GM10266 (cell line): ENCODE data around the gene SPON1.

Source experiments
- DNase-seq: peaks from one replicate; pipeline ENCODE4 v3.0.0; 2012; ENCODE audit errors: extremely low spot score
- CTCF ChIP-seq: IDR thresholded peaks from 2 replicates; pipeline ENCODE4 v1.5.1; 2012; ENCODE audit warnings: mild to moderate bottlenecking, low read depth; ENCODE audit not compliant: control insufficient read depth, insufficient read depth; ENCODE audit errors: missing control alignments

Gene SPON1

DNA sequence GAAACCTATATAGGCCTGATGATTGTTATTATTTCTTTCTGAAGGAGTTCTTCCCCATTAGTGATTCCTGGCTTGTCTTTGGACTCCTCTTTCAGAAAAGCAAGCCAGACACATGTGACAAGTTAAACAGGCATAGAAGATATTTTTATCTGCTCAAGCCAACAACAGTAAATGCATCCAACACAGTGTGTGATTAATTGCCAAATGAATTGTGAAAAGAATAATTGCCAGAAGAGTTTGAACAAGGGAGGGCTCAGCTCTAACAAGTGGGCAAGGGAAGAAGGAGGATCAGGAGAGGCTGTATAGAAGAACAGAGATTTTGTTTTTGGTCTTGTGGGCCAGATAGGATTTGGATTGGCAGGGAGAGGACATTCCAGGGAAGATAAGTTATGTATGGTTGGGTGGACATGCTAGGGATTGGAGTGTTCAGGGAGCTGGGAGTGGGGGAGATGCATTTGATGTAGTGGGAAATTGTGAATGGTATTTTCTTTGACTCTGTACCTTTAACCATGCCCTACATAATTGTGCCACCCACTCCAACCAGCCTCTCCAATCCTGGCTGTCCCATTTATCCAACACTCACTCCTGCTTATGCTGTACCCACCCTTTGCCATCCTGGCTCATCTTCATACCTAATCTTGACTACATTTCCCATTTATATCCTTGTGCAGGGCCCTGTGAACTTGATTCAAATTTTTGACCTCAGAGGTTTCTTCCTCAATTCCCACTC is 223.7 kb downstream of the SPON1 start:
- DNase-seq, result no peak
- TF ChIP-seq CTCF, result no peak

DNA sequence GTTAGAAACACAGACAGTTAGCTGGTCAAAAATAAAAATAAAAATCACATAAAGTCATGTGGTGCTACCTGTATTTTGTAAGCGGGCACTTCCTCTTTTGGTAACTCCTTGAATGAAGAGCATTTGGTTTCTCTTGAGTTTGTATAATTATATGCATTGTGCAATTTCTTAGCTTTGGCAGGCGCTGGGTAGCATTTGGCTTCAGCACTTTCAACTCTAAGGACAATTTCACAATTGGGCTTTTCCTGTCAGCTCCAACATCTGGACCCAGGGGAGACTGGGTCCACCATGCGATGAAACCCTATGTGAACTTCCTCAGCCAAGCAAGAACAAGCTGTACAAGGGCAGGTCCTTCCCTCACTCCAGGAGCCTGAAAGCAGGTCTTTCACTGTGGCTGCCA is 227.4 kb downstream of the SPON1 start:
- DNase-seq, result no peak
- TF ChIP-seq CTCF, result no peak

- no peak for DNase-seq
- no peak for TF ChIP-seq CTCF
These were observed 228.7 kb downstream of the SPON1 start for GRCh38 chr11:14190992-14191778.

DNA sequence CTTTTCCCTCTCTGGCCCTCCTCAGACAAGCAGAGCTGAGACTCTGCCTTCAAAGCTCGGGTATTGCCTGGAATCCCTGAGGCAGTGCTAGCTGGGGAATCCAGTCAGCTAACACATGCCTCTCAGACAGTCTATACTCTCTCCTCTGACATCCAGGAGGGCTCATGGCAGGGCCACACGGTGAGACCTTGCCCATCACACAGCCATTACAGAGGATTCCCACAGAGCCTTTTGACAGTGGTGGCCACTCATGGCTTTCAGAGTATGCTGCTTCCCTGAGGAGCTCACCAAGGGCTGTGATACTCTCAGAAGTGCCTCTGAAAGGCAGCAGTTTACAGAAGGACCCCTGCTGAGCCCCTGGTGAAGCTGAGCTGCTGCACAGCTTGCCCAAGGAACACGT is 231.1 kb downstream of the SPON1 start:
- no peak for TF ChIP-seq CTCF
- DNase-seq, result no peak

- no peak for TF ChIP-seq CTCF
- peak; percentile 12 for DNase-seq
These were observed 240.0 kb downstream of the SPON1 start for GRCh38 chr11:14202251-14203196.

DNA sequence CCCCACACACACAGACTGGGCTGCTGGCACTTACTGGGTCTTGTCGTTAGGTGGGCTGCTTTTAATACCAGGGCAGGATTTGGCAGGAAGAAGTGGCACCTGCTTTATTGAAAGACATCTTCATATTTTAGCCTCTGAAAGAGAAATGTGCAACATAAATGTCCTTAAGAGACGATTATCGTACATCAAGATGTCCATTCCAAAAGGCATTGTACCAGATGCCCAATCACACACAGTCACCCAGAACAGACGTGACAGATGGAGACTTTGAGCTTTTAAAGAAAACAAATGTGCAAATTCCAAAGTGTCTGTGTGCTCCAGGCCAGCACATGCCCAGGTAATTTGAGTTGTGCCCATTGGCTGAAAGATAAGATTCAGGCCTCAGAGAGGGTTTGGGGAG is 240.8 kb downstream of the SPON1 start:
- TF ChIP-seq CTCF, result no peak

More for the DNA sequence above, 240.8 kb downstream of the SPON1 start:
- DNase-seq, result no peak
